Renal pelvis (tissue), 4 donors: ENCODE data around the gene CPLX3. TPM values are rescaled to one million over a fixed set of nuclear protein-coding genes. Genes with fewer than 3 reads are reported as not detected.

Experiments
- DNase-seq: peaks from one replicate; pipeline ENCODE4 v3.0.0-alpha.2; 2013
- polyA plus RNA-seq, 3 donors: library from polyadenylated mRNA; unstranded; fragments of 120-200 nt; gene quantifications; one replicate each; pipeline ENCODE4 v1.2.1, GENCODE V29; 2013; ENCODE audit not compliant: insufficient read length in 3 of 3

The CPLX3 gene
- polyA plus RNA-seq, 3 donors = 0.08 to 0.09 TPM; not detected in 1

DNA sequence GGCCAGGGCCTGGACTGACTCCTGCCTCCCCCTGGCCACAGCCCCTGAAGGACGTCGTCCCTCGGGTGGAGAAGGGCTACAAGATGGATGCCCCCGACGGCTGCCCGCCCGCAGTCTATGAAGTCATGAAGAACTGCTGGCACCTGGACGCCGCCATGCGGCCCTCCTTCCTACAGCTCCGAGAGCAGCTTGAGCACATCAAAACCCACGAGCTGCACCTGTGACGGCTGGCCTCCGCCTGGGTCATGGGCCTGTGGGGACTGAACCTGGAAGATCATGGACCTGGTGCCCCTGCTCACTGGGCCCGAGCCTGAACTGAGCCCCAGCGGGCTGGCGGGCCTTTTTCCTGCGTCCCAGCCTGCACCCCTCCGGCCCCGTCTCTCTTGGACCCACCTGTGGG is 24.1 kb upstream of the CPLX3 start:
- no peak for DNase-seq

DNA sequence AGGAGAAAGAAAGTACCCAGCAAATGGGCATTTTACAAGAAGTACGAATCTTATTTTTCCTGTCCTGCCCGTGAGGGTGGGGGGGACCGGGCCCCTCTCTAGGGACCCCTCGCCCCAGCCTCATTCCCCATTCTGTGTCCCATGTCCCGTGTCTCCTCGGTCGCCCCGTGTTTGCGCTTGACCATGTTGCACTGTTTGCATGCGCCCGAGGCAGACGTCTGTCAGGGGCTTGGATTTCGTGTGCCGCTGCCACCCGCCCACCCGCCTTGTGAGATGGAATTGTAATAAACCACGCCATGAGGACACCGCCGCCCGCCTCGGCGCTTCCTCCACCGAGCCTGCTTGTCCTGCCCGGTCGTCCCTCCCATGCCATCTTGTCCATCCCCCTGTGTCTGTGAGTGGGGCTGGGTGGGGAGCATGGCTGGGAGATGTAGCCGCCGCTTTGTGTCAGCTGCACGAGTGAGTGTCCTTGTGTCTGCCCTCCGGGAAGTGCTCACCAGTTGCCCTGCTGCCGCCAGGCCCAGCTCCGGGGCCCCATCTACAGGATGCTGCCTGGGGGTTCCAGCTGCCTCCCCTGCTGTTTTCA is 23.5 kb upstream of the CPLX3 start:
- DNase-seq = no peak

DNA sequence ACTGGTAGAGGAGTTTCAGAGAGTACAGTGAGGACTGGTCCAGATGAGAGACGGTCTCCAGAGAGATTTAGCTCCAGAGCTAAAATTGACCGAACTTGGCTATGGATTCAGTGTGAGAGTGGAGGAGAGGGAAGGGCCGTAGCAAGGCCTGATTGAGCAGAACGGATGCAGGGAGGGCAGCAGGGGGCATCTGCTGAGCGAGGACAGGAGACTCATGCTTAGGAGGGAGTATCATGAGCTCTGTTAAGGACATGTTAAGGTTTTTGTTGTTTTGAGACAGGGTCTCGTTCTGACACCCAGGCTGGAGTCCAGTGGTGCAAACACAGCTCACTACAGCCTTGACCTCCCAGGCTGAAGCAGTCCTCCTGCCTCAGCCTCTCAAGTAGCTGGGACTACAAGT is 21.5 kb upstream of the CPLX3 start:
- DNase-seq = no peak

DNA sequence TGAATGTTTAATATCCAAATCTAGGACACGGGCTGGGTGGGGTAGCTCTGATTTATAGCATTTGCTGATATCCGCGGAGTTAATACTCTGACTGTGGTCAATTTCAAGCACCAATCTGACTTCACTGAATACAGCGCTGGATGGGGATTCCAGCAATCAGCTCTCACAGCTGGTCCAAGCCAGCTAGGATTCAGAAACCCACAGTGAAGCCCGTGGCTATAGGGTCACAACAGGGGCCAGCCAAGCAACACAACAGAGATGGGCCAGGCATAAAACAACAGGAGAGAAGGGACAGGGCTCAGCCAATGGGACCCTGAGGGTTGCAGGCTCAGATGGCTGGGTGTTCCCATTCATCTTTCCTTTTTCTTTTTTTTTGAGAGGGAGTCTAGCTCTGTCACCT is 19.1 kb upstream of the CPLX3 start:
- DNase-seq = no peak

DNA sequence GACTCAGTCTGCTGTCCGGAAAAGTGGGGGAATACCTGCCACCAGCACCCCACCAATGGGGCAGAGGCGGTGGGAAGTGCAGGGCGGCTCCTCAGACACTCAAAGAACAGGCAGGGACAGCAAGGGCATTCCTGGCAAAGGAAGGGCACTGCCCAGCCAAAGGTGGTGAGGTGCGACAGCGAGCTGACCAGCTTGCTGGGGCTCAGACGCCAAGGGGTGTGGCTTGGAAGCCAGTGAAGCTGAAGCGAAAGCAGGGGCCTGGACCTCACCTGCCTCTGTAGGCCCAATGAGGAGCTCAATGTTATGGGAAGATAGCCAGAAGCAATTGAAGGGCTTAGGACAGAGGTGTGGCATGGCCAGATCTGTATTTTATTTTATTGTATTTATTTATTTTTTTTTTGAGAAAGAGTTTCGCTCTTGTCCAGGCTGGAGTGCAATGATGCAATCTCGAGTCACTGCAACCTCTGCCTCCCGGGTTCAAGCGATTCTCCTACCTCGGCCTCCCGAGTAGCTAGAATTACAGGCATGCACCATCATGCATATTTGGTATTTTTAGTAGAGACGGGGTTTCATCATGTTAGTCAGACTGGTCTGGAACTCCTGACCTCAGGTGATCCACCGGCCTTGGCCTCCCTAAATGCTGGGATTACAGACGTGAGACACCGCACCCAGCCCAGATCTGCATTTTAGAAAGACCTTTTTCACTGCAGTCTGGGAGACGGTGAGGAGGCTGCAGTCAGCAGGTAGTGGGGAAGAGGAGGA is 18.2 kb upstream of the CPLX3 start:
- no peak for DNase-seq

DNA sequence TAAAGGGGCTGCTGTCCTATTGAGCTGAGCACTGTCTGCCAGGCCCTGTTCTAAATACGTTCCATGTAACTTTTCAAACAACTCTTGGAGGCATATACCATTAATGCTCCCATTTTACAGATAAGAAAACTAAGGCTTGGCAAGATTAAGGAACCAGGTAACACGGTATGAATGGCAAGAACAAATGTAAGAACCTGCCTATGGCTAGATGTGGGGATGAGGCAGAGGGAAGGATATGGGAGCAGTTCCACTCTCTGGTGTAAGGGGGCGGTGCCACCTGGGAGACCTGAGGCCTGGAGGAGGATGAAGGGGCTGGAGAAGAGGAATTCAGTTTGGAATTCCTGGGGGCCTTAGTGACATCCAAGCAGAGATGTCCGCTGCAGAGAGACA is 17.6 kb upstream of the CPLX3 start:
- no peak for DNase-seq

DNA sequence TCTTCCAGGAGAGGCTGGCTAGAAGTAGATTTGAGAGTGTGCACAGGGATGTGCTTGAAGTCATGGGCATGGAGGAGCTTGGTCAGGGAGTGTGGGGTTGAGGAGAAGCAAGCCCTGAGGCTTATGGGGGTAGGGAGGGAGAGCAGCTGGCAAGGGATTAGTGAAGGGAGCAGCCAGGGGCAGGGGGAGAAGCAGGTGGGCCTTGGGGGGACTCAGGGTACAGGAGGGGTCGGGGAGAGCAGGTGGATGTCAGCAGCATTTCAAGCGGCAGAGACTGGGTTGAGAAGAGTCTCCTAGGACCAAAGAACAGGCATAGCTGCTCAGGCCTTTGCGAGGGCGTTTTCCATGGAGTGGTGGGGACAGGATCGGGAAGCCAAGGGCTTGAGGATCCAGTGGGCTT is 17.2 kb upstream of the CPLX3 start:
- no peak for DNase-seq

DNA sequence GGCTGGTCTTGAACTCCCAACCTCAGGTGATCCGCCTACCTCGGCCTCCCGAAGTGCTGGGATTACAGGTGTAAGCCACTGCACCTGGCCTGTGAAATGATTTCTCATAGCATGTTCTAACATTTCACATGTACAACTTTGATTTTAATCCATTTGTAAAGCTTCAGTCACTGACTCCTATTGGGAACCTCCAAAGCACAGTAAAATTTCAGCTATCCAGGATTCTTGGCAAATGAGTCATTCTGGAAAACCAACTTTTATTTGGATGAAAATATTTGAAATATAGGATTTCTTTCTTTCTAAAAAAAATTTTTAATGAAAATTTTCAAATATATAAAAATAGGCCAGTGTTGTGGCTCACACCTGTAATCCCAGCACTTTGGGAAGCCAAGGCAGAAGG is 16.5 kb upstream of the CPLX3 start:
- DNase-seq = no peak

DNA sequence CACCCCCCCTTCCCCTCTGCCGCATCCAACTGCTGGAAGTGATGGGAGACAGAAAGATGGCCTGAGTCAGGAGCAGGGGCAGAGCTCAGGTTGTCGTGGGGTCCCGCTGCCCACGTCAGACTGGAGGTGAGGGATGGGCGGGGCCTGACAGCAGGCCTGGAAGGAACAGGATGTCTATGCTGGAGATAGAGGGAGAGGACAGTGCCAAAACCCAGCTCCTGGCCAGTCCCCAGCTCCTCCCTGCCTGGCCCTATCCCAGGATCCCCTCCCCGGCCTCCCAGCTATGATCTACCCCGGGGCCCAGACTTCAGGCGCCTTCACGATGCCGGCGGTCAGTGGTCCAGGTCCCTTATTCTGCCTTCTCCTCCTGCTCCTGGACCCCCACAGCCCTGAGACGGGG is 13.9 kb upstream of the CPLX3 start, which contains the start of gene LMAN1L:
LMAN1L (plus strand) TSS at position 303 of the 400 bp plus-strand sequence; CDS start at position 323, 20 bp downstream.
- DNase-seq = no peak

DNA sequence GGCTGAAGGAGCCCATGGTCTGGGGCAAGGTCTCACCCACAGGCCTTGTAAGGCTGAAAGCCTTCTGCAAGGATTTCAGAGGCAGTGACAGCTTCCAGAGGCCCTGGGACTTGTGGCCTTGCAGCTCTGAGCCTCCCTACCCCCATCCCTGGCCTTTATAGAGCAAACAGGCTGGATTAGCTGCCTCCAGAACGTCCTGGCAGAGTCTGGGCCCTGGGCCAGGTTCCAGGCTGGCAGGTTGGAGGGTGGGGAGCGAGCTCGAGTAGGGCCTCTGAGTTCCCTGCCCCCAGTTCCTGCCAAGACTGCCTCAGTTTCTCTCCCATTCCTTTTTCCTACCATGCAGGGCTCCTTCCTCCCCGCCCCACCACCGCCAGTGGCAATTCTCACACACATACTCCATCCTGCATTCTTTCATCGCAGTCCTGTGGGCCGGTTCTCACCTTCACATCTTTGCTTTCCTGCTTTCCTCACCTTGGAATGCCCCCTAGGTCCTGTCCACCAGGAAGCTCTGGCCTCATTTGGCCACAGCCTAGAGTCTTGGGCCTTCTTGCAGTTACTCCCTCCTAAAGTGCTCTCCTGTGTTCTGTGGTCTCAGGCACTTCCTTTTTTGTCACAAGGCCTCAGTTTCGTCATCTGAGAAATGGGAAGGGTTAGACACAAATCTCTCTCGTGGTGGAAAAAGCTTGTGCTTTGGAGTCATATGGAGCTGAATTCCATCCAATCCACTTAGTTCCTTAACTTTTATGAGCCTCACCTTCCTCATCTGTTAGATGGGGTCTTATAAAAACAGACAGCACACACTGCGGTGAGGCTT is 11.1 kb upstream of the CPLX3 start:
- DNase-seq = no peak

DNA sequence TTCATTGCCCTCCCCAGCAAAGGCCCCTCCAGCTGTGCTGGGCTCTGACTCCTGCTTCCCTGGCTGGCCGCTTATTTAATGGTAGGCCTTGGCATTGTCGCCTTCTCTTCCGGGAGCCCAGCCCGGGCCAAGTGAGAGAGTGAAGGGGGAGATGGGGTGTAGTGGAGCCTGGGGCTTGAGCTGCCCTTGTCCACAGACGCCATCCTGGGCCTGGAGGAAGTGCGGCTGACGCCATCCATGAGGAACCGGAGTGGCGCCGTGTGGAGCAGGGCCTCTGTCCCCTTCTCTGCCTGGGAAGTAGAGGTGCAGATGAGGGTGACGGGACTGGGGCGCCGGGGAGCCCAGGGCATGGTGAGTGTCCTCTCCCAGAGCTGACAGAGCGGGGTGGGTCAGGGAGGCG is 10.5 kb upstream of the CPLX3 start:
- DNase-seq = no peak

DNA sequence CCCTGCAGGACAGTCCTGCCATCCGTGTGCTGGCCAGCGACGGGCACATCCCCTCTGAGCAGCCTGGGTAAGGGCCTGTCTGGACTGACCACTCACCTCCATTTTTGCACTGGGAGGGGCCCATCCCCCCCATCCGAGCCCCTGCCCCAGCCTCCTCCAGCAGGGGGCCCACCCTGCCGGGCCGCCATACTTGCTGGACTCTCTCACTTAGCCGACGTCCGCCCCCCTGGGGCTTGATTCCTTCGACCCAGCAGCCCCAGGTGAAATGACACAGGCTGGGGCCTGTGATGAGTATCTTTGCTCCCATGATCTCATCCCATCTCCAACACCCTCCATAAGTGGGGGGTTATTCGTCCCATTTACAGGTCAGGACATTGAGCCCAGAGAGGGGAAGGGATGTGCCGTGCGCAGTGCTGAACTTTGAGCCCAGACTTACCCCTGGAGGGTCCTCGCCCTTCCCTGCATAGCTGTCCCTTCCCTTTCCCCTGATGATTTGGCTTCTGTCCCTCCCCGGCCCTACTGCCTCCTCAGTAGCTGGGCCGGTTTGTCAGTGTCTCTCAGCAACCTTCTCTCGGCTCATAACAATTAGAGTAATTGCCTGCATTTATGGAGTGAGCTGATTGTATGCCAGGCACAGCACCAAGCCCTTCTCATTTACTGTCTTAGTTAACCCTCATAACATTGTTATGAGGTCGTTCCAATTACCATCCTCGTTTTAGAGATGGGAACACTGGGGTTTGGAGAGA is 9.6 kb upstream of the CPLX3 start:
- no peak for DNase-seq

DNA sequence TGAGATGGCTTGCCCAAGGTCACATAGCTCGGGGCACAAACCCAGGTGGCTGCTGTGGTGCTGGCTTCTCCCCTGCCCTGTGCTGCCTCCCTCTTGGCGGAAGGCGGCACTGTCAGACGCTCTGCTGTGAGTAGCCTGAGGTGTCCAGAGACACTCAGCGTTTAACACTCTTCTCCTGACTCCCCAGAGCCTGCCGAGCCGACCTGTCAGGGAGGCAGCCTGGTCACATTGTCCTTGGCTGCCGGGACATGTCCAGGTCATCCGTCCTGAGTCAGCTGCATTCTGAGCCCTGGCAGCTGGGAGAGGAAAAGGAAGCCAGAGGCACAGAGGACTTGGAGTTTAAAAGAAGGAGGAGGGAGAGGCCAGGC is 9.1 kb upstream of the CPLX3 start:
- no peak for DNase-seq

DNA sequence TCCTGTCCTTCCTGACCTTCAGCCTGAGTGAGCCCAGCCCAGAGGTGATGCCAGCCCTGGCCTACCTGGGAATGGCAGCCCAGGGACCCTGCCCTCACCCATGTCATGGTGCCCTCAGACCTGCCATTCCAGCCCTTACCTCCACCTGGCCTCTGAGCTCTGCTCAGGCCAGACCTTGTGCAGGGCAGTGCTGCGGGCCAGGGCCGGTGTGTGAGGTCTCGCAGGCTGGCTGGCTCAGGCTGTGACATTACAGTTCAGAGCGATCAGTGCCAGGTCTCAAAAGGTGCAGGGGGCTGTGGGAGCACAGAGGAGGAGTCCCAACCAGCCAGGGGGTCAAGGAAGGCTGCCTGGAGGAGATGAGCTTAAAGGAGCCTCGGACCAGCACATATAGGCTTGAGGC is 6.4 kb upstream of the CPLX3 start:
- no peak for DNase-seq

DNA sequence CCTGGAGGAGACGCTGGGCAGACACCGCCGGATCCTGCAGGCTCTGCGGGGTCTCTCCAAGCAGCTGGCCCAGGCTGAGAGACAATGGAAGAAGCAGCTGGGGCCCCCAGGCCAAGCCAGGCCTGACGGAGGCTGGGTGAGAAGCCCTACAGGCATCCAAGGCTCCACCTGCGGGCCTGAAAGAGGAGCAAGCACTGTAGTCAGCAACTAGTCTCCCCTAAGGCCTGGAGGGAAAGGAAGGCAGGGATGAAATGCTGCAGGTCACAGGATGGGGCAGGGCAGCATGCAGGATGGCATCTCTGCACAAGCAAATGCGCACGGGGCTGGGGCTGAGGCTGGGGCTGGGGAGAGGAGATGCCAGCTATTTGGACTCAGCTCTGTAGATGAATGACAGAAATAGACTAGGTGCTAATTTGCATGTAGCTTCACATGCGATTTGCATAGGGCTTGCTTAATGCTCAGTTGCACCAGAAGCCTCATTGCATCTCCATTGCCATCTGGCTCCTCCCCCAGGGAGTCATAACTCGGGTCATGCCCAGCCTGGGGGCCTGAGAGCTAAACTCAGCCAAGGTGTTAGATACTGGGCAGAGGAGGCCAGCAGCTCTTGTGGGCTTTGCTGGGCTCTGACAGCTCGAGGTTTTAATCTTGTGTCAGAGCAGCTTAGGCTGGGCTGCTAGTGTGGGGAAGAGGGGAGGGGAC is 5.2 kb upstream of the CPLX3 start:
- no peak for DNase-seq

DNA sequence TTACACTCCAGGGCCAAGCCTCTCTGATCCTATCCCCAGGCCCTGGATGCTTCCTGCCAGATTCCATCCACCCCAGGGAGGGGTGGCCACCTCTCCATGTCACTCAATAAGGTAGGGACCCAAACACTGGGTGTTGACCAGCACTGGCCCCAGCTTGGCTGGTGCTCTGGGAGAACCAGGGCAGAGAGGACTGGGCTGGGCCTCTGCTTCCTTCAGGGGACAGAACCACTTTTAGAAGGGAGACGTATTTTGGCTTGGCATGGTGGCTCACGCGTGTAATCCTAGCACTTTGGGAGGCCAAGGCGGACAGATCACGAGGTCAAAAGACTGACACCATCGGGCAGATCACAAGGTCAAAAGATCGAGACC is 4.7 kb upstream of the CPLX3 start:
- no peak for DNase-seq

DNA sequence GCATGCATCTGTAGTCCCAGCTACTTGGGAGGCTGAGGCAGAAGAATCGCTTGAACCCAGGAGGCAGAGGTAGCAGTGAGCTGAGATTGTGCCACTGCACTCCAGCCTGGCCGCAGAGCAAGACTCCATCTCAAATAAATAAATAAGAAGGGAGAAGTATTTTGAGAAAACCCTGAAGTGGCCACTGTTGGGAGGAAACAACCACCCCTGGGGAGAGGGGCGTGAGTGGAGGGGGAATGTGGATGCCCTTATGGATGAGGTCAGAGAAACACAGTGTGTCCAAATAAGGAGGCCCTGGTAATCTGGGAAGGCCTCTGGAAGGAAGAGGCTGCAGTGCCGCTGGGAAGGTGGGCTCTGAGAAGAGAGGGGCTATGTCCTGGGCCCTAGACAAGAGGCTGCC is 4.2 kb upstream of the CPLX3 start:
- DNase-seq = no peak

DNA sequence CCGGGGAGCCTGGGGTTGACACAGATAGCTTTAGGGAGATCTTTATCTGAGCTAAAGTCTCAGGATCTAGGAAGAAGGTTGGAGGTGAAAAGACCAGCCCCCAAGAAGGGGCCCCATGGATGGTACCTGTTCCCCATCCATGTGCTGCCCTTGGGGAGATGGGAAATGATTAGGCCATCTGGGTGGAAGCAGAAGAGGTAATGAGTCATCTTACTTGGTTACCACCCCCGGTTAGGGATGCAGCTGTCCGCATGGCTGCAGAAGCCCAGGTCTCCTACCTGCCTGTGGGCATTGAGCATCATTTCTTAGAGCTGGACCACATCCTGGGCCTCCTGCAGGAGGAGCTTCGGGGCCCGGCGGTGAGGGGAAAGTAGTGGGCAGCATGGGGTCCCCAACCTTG is 3.1 kb upstream of the CPLX3 start:
- DNase-seq = no peak

DNA sequence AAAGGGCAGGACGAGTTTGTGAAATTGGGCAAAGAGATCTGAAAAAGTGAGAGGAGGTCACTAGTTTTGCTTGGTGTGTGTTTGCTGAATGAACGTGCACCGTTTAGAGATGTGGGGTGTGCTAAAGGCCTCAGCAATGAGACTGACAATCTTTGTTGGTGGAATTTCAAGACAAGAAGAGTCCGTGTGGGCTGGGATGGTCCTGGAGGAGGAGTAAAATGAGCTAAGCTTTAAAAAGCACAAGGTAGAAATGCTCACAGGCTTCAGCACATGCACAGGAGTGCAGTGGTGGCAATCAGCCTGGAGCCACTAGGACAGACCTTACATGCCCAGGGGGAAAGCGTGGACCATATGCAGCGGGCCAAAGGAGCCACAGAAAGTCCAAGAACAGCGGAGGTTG is 1.5 kb upstream of the CPLX3 start:
- DNase-seq = no peak

DNA sequence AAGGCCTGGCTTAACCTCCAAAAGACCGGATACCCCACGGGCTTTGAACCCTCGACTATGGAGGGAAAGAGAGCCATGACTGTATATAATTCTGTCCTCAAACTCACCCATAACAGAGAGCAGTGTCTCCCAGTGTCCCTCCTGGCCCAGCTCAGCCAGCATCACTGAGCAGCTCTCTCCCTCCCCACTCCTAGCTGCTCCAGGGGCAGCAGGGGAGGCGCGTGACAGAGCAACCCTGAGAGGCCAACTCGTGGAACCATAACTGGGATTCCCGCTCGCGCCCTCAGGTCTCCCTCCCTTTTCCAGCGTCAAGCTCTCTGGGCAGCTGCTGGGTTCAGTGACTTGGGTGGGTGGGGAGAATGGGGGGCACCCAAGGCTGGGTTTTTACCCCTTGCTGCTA is 561 bp upstream of the CPLX3 start:
- DNase-seq = peak; percentile 11

DNA sequence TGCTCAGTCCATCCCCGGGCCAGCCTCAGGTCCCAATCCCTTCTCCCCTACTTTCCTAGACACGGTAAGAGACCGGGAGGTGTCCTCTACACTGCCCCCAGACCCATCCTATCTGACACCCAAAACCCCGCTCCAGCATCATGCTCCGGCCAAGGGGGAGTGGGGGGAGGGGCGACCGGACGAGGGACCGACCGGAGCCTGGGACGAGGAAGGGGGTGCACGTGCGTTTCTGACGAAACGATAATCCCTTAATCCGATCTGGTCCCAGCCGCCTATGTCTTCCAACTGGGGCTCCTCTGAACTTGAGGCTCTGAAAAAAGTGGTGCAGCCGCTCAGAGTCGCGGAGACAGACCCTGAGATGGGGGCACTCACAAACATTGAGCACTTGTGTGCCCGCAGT is 494 bp downstream of the CPLX3 start:
- no peak for DNase-seq

DNA sequence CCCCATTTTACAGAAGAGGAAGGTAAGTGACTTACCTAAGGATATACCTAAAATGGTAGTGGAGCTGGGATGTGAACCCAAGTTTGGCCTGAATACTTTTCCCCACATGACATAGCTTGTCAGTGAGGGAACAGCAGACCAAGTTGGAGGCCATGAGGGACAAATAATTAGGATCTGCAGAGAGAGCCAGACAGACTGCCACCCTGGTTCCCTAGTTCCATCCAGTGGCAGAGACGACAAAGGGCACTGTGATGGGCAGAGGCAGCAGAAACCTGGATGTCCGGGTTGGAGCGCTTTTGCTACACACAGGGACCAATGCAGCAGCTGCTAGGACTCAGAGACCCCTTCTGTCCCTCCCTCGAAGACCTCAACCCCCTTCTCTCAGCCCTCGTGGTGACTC is 1.2 kb downstream of the CPLX3 start:
- no peak for DNase-seq
